B cell (primary cell): ENCODE results near the gene PRAMEF17. TPM values are rescaled to one million over a fixed set of nuclear protein-coding genes. Genes with fewer than 3 reads are reported as not detected.
"Not testable (repeated sequence)": the region's sequence is repeated elsewhere in the genome, so short reads cannot be mapped to it uniquely, and the experiment has no call there.

Experiments used
- ATAC-seq: fragments of 200-7000 bp; cut with Tn5 transposase; one replicate; pipeline ENCODE4 v1.10.0; 2021; ENCODE audit warnings: low read depth, mild to moderate bottlenecking, moderate number of reproducible peaks, moderate library complexity
- CTCF ChIA-PET: fragments of 350-600 bp; sonication (Branson Sonifier 250); formaldehyde crosslinking; loops from one replicate; lab custom pipeline; 2021; ENCODE audit warnings: antibody characterized with exemption, inconsistent platforms; lab: Charles Lee
- POLR2A ChIA-PET: fragments of 350-600 bp; sonication (Branson Sonifier 250); formaldehyde crosslinking; loops from one replicate; lab custom pipeline; 2021; ENCODE audit warnings: antibody characterized with exemption; lab: Charles Lee
- DNase-seq: peaks from one replicate; pipeline ENCODE4 v3.0.0; 2013
- H2AFZ ChIP-seq: 2 replicates; pipeline ENCODE4 v1.6.1; 2012; ENCODE audit warnings: mild to moderate bottlenecking, low read depth, low read length; ENCODE audit not compliant: insufficient read depth, poor library complexity, severe bottlenecking
- H3K27ac ChIP-seq, 2 donors: 1 replicate in 1 of 2; 2 replicates in 1 of 2; pipeline ENCODE4 v1.5.1; 2012 to 2013; ENCODE audit warnings: low read length in 2 of 2, mild to moderate bottlenecking in 2 of 2, moderate library complexity in 1 of 2
- H3K27me3 ChIP-seq, 4 experiments: fragments of 200-600 bp in 1 of 4; sonication (generic) in 1 of 4; replicated peaks in 1 of 4; 1 replicate in 2 of 4; 2 replicates in 2 of 4; pipeline versions ENCODE4 v1.6.1 to v1.7.0; 2013 to 2016; ENCODE audit warnings: low read length in 3 of 4, mild to moderate bottlenecking in 2 of 4, mixed read lengths in 1 of 4, moderate library complexity in 1 of 4; ENCODE audit not compliant: insufficient read depth in 4 of 4, control insufficient read depth in 3 of 4; ENCODE audit errors: control extremely low read depth in 1 of 4
- H3K36me3 ChIP-seq, 2 experiments: replicated peaks in 1 of 2; 1 replicate in 1 of 2; 2 replicates in 1 of 2; pipeline versions ENCODE4 v1.6.1 to v1.7.1; 2013; ENCODE audit warnings: low read length in 1 of 2; ENCODE audit not compliant: insufficient read depth in 2 of 2, control insufficient read depth in 1 of 2; ENCODE audit errors: control extremely low read depth in 1 of 2, extremely low read depth in 1 of 2
- H3K4me1 ChIP-seq, 2 donors: fragments of 200-600 bp in 1 of 2; sonication (generic) in 1 of 2; 1 replicate in 1 of 2; 2 replicates in 1 of 2; pipeline versions ENCODE4 v1.5.1 to v1.6.1; 2013 to 2017; ENCODE audit warnings: low read length in 2 of 2; ENCODE audit not compliant: control insufficient read depth in 2 of 2, insufficient read depth in 2 of 2
- H3K4me2 ChIP-seq: replicated peaks from 2 replicates; pipeline ENCODE3; 2012; ENCODE audit warnings: mild to moderate bottlenecking, low read depth, low read length; ENCODE audit not compliant: poor library complexity, severe bottlenecking
- H3K4me3 ChIP-seq, 5 experiments: fragments of 200-600 bp in 1 of 5; sonication (generic) in 1 of 5; 1 replicate in 3 of 5; 2 replicates in 2 of 5; pipeline versions ENCODE4 v1.5.1 to v1.7.0; 2011 to 2016; ENCODE audit warnings: low read length in 4 of 5, mild to moderate bottlenecking in 4 of 5, low read depth in 2 of 5, control low read depth in 1 of 5, moderate library complexity in 1 of 5; ENCODE audit not compliant: insufficient read depth in 1 of 5; ENCODE audit errors: control extremely low read depth in 1 of 5, extremely low read depth in 1 of 5
- H3K79me2 ChIP-seq: fragments of 200-600 bp; sonication (generic); one replicate; pipeline ENCODE4 v1.6.0; 2016; ENCODE audit warnings: low read length; ENCODE audit not compliant: control insufficient read depth, insufficient read depth
- H3K9ac ChIP-seq: fragments of 200-600 bp; sonication (generic); 2 replicates; pipeline ENCODE4 v1.6.1; 2017; ENCODE audit warnings: mild to moderate bottlenecking, low read length, moderate library complexity
- H3K9me3 ChIP-seq, 3 donors: one replicate each; pipeline versions ENCODE4 v1.6.1 to v1.7.1; 2013; ENCODE audit warnings: low read length in 2 of 3; ENCODE audit not compliant: control insufficient read depth in 2 of 3, insufficient read depth in 1 of 3; ENCODE audit errors: control extremely low read depth in 1 of 3
- H4K20me1 ChIP-seq: 2 replicates; pipeline ENCODE4 v1.6.0; 2012; ENCODE audit warnings: mild to moderate bottlenecking, low read length; ENCODE audit not compliant: insufficient read depth, control insufficient read depth, poor library complexity, severe bottlenecking
- H3K27ac Mint-ChIP-seq: one replicate; pipeline ENCODE4 v1.8.0; 2021; ENCODE audit warnings: mixed read lengths
- H3K27me3 Mint-ChIP-seq: one replicate; pipeline ENCODE4 v1.8.0; 2021; ENCODE audit warnings: mixed read lengths
- H3K4me1 Mint-ChIP-seq: one replicate; pipeline ENCODE4 v1.8.0; 2021; ENCODE audit warnings: mixed read lengths
- H3K4me3 Mint-ChIP-seq: one replicate; pipeline ENCODE4 v1.8.0; 2021; ENCODE audit warnings: mixed read lengths
- H3K9me3 Mint-ChIP-seq: one replicate; pipeline ENCODE4 v1.8.0; 2022; ENCODE audit warnings: mixed read lengths; ENCODE audit not compliant: insufficient read depth
- EZH2 ChIP-seq: IDR thresholded peaks from 2 replicates; pipeline ENCODE4 v1.6.1; 2012; ENCODE audit warnings: borderline replicate concordance, low read depth, mild to moderate bottlenecking, moderate library complexity, low read length; ENCODE audit not compliant: insufficient read depth, poor library complexity, severe bottlenecking
- WGBS: methylation state at CpG from one replicate; pipeline ENCODE4 v1.1.5; 2013; ENCODE audit warnings: missing lambda C conversion rate; ENCODE audit not compliant: insufficient coverage; 5-methylcytosine and 5-hydroxymethylcytosine counted together
- intact Hi-C: fragments of 100-400 bp; cut with micrococcal nuclease; formaldehyde crosslinking; loops from one replicate; pipeline ENCODE4 v1.10.0; 2022
- polyA plus RNA-seq: library from polyadenylated mRNA; depleted of rRNA; stranded (reverse); fragments of >200 nt; gene quantifications from 2 replicates; pipeline ENCODE4 v1.2.3, GENCODE V29; 2012
- total RNA-seq, 2 donors: library from RNA; stranded (reverse); fragments of 120-200 nt in 1 of 2; gene quantifications; 1 replicate in 1 of 2; 2 replicates in 1 of 2; pipeline versions ENCODE4 v1.2.3 to v1.2.4, GENCODE V29; 2013 to 2022
- TF ChIP-seq, protein P1 (sequence below): fragments of 200-600 bp; IDR thresholded peaks from one replicate; pipeline ENCODE4 v1.8.0; 2022; ENCODE audit warnings: antibody characterized with exemption, mild to moderate bottlenecking

PRAMEF17 gene
- total and polyA plus RNA-seq, 2 donors (not counting 1 experiment from before 2014, with no cell fraction given) = not detected

DNA sequence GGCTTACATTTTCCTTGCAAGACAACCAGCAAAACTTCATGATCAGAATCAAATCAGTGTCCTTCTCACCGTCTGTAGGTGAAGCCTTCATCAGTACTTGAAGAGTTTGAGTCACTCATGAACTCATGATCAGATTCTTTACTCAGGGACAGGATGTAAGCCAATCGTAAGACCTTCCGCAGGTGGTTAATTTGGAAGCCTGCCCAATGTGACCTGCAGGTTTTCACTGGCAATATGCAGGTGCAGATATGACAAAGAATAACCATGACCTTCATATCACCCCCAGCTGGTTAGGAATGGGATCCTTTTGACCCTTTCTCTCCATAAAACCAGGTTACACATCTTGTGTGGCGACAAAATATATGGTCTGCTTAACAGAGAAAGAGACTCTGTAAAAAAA lies 18.4 kb downstream of the PRAMEF17 start:
- Mint-ChIP-seq H3K27me3 (peaks cover 5% of the 10 kb centered on the region), H3K4me3 (no peak overlapping the region), H3K4me1 (no peaks in the 10 kb centered on the region), H3K9me3 (no peaks in the 10 kb centered on the region), H3K27ac (no peak overlapping the region)
- ChIA-PET POLR2A (no interaction called here), CTCF (no interaction called here)
- H3K4me2 ChIP-seq = no peak overlapping the region
- 89% methylated on average over 3 of the region's 4 CpGs for WGBS
- no peak overlapping the region for H2AFZ ChIP-seq
- no peak overlapping the region for H3K9ac ChIP-seq
- no peaks in the 10 kb centered on the region for H3K4me1 ChIP-seq
- H3K36me3 ChIP-seq = no peaks in the 10 kb centered on the region
- DNase-seq (no peak), ATAC-seq (no peak)
- no peak overlapping the region for H3K27ac ChIP-seq
- no peaks in the 10 kb centered on the region for H4K20me1 ChIP-seq
- H3K9me3 ChIP-seq = no peaks in the 10 kb centered on the region
- TF ChIP-seq EZH2 = no peak
- TF ChIP-seq, protein P1, sequence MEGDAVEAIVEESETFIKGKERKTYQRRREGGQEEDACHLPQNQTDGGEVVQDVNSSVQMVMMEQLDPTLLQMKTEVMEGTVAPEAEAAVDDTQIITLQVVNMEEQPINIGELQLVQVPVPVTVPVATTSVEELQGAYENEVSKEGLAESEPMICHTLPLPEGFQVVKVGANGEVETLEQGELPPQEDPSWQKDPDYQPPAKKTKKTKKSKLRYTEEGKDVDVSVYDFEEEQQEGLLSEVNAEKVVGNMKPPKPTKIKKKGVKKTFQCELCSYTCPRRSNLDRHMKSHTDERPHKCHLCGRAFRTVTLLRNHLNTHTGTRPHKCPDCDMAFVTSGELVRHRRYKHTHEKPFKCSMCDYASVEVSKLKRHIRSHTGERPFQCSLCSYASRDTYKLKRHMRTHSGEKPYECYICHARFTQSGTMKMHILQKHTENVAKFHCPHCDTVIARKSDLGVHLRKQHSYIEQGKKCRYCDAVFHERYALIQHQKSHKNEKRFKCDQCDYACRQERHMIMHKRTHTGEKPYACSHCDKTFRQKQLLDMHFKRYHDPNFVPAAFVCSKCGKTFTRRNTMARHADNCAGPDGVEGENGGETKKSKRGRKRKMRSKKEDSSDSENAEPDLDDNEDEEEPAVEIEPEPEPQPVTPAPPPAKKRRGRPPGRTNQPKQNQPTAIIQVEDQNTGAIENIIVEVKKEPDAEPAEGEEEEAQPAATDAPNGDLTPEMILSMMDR = no peak
- no peaks in the 10 kb centered on the region for H3K79me2 ChIP-seq
- H3K27me3 ChIP-seq = no peaks in the 10 kb centered on the region
- intact Hi-C loops = no loop called here
- no peak overlapping the region for H3K4me3 ChIP-seq

DNA sequence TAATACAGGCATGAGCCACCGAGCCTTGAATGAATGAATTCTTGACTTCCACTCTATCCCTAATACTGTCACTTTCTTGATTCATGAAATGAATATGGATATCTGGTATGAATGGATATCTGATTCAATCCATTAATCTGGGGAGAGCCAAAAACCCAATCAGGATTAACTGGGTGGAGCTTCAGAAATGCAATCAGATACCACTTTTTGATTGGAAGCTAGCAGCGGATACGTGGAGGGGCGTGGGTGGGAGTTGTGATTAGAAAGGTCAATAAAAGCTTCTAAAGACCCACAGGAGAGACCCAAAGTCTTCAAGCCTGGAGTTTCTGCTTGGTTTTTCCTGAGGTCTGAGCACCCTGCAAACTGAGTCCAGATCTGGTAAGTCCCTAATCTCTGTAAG lies 20.7 kb downstream of the PRAMEF17 start, which contains the start of gene PRAMEF20:
Gene PRAMEF20, plus strand, starts transcription at position 301 of the 400 bp plus-strand sequence. CDS start 5,905 bp downstream, outside the sequence.
- H3K4me3 Mint-ChIP-seq, H3K27me3 Mint-ChIP-seq, H3K9ac ChIP-seq, H3K9me3 ChIP-seq, H3K27ac ChIP-seq, H4K20me1 ChIP-seq, H3K4me1 Mint-ChIP-seq, ATAC-seq, H2AFZ ChIP-seq, H3K4me1 ChIP-seq, H3K4me2 ChIP-seq, H3K4me3 ChIP-seq, H3K9me3 Mint-ChIP-seq, H3K36me3 ChIP-seq, DNase-seq, H3K27me3 ChIP-seq, intact Hi-C loops, H3K27ac Mint-ChIP-seq, H3K79me2 ChIP-seq, CTCF ChIA-PET, POLR2A ChIA-PET: not testable (repeated sequence)
- WGBS = no CpG with 5 or more reads among the region's 4 CpGs
